HepG2 (cell line): ENCODE measurements around the gene RAET1E. TPM values are rescaled to one million over a fixed set of nuclear protein-coding genes. Genes with fewer than 3 reads are reported as not detected.

Source experiments
- CTCF ChIP-seq: sonication (generic); formaldehyde crosslinking; IDR thresholded peaks from 2 replicates; pipeline ENCODE4 v1.5.0; 2020; ENCODE audit warnings: mild to moderate bottlenecking, missing genetic modification reagents, moderate library complexity
- DR1 ChIP-seq: sonication (generic); formaldehyde crosslinking; IDR thresholded peaks from 2 replicates; pipeline ENCODE4 v1.8.0; 2021; ENCODE audit warnings: mild to moderate bottlenecking, missing genetic modification reagents, inconsistent platforms
- EHMT2 ChIP-seq: fragments of 200-600 bp; sonication (generic); IDR thresholded peaks from 2 replicates; pipeline ENCODE4 v1.7.0; 2017; ENCODE audit warnings: antibody characterized with exemption, low read depth, low read length, borderline replicate concordance
- ELF3 ChIP-seq: IDR thresholded peaks from 2 replicates; pipeline ENCODE4 v1.6.1; 2016; ENCODE audit warnings: missing genetic modification reagents, missing compliant biosample characterization
- HNRNPH1 ChIP-seq: fragments of 200-400 bp; formaldehyde crosslinking; optimal IDR thresholded peaks from 2 replicates; pipeline ENCODE3; 2017; ENCODE audit warnings: mild to moderate bottlenecking, low read depth, low read length
- HOXA9 ChIP-seq: sonication (generic); formaldehyde crosslinking; IDR thresholded peaks from 2 replicates; pipeline ENCODE4 v1.8.1; 2022; ENCODE audit warnings: missing genetic modification reagents, mild to moderate bottlenecking, moderate library complexity, borderline replicate concordance
- IKZF1 ChIP-seq: fragments of 450-650 bp; IDR thresholded peaks from 2 replicates; pipeline ENCODE4 v1.7.1; 2016
- JUND ChIP-seq: sonication (generic); formaldehyde crosslinking; IDR thresholded peaks from 2 replicates; pipeline ENCODE4 v1.8.0; 2022; ENCODE audit warnings: mild to moderate bottlenecking, missing genetic modification reagents
- MZF1 ChIP-seq: sonication (generic); formaldehyde crosslinking; IDR thresholded peaks from 2 replicates; pipeline ENCODE4 v1.8.1; 2023; ENCODE audit warnings: mild to moderate bottlenecking, missing genetic modification reagents, borderline replicate concordance
- NCOA2 ChIP-seq: sonication (generic); formaldehyde crosslinking; IDR thresholded peaks from 2 replicates; pipeline ENCODE4 v1.8.0; 2022; ENCODE audit warnings: inconsistent platforms
- PRDM15 ChIP-seq: sonication (generic); formaldehyde crosslinking; IDR thresholded peaks from 2 replicates; pipeline ENCODE4 v1.4.0; 2020; ENCODE audit warnings: missing genetic modification reagents
- RBFOX2 ChIP-seq: fragments of 200-400 bp; formaldehyde crosslinking; IDR thresholded peaks from 2 replicates; pipeline ENCODE4 v1.6.1; 2017; ENCODE audit warnings: low read depth, mild to moderate bottlenecking, low read length
- REST ChIP-seq, 2 experiments: IDR thresholded peaks; 2 replicates each; pipeline ENCODE4 v1.6.1; 2011 to 2012; ENCODE audit warnings: low read length in 2 of 2, borderline replicate concordance in 1 of 2, low read depth in 1 of 2, mild to moderate bottlenecking in 1 of 2, moderate library complexity in 1 of 2
- SMARCE1 ChIP-seq: fragments of 450-650 bp; IDR thresholded peaks from 2 replicates; pipeline ENCODE4 v1.6.1; 2017; ENCODE audit warnings: borderline replicate concordance
- WIZ ChIP-seq: sonication (generic); formaldehyde crosslinking; IDR thresholded peaks from 2 replicates; pipeline ENCODE4 v1.5.1; 2020; ENCODE audit warnings: mild to moderate bottlenecking, missing genetic modification reagents
- ZNF567 ChIP-seq: sonication (generic); formaldehyde crosslinking; IDR thresholded peaks from 2 replicates; pipeline ENCODE4 v1.8.1; 2023; ENCODE audit warnings: mild to moderate bottlenecking, missing genetic modification reagents, borderline replicate concordance
- ZNF766 ChIP-seq: sonication (generic); formaldehyde crosslinking; IDR thresholded peaks from 2 replicates; pipeline ENCODE4 v1.5.0; 2020; ENCODE audit warnings: missing genetic modification reagents, borderline replicate concordance
- polyA plus RNA-seq, 8 experiments: library from polyadenylated mRNA; depleted of rRNA in 3 of 8; stranded (reverse) in 7 of 8; unstranded in 1 of 8; fragments of >200 nt; fragmentation: Illumina TruSeq in 4 of 8; extraction: Trizol in 4 of 8; gene quantifications; 2 replicates each; pipeline versions ENCODE4 v1.2.1 to v1.2.3, GENCODE V29; 2011 to 2016; ENCODE audit warnings: low read depth in 4 of 8, missing spikeins in 1 of 8, mixed read lengths in 1 of 8; ENCODE audit not compliant: insufficient read depth in 1 of 8
- total RNA-seq, 5 experiments: library from RNA; depleted of rRNA; stranded (reverse); fragments of >200 nt; fragmentation: Illumina TruSeq; extraction: Trizol; gene quantifications; 2 replicates each; pipeline ENCODE4 v1.2.3, GENCODE V29; 2016; ENCODE audit warnings: low read depth in 1 of 5
- TF ChIP-seq, protein P1 (sequence below): sonication (generic); formaldehyde crosslinking; IDR thresholded peaks from 2 replicates; pipeline ENCODE4 v1.5.0; 2020; ENCODE audit warnings: mild to moderate bottlenecking, missing genetic modification reagents

The RAET1E gene
- total and polyA plus RNA-seq, 2 of the 13 experiments (the other 11 are each of a cell fraction or from before 2014, with no cell fraction given): not detected

DNA sequence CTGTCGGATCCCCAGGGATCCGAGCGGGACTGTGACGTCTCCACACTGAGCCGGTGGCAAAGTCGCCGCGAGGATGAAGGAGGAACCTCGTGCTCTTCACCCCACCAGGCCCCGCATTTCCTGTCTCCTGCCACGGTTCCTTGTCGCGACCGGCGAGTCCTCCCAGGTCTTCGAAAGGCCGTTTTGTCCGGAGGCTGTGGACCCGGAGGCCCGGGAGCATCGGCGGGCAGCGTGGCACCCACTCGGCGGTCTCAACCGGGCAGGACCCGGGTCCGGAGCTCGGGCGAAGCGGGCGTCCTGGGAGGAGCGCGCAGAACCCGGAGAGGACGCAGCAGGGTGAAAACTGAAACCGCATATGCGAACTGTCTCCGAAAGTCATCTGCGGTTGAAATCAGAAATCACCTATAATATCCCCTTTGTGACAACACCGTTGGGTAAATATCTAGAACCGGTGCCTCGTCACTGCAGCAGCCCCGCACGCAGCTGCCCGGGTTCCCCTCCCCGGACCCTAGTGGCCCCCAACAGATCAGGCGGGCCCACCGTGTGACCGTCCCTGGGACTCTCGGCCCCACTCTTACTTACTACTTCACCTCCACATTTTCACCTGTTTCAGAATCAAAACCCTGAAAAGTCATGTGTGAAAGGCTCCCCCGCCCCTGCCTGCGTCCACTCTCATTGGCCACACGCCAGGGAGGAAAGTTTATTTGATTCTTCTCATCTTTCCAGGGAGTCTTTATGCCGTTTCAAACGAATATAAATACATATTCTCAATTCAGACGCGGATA is 40.9 kb upstream of the RAET1E start (continued):
- TF ChIP-seq EHMT2 (no peak), NCOA2 (CRISPR knock-in tag) (no peak), ELF3 (CRISPR knock-in tag) (no peak), RBFOX2 (no peak), SMARCE1 (no peak), HOXA9 (no peak), HNRNPH1 (no peak), REST (IDR thresholded peaks at IDR 0.05; ENCODE audit: borderline replicate concordance in 1 of 2, low read depth in 1 of 2, low read length in 2 of 2) (no peak), ZNF567 (CRISPR knock-in tag) (no peak), PRDM15 (no peak), DR1 (CRISPR knock-in tag) (no peak), ZNF766 (CRISPR knock-in tag) (no peak), JUND (CRISPR knock-in tag) (no peak), CTCF (CRISPR knock-in tag) (no peak), IKZF1 (no peak), MZF1 (CRISPR knock-in tag) (no peak), WIZ (CRISPR knock-in tag) (no peak)
- TF ChIP-seq, protein P1, sequence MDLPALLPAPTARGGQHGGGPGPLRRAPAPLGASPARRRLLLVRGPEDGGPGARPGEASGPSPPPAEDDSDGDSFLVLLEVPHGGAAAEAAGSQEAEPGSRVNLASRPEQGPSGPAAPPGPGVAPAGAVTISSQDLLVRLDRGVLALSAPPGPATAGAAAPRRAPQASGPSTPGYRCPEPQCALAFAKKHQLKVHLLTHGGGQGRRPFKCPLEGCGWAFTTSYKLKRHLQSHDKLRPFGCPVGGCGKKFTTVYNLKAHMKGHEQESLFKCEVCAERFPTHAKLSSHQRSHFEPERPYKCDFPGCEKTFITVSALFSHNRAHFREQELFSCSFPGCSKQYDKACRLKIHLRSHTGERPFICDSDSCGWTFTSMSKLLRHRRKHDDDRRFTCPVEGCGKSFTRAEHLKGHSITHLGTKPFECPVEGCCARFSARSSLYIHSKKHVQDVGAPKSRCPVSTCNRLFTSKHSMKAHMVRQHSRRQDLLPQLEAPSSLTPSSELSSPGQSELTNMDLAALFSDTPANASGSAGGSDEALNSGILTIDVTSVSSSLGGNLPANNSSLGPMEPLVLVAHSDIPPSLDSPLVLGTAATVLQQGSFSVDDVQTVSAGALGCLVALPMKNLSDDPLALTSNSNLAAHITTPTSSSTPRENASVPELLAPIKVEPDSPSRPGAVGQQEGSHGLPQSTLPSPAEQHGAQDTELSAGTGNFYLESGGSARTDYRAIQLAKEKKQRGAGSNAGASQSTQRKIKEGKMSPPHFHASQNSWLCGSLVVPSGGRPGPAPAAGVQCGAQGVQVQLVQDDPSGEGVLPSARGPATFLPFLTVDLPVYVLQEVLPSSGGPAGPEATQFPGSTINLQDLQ: no peak
